ENCODE measurements around the gene RGL3. TPM values are rescaled to one million over a fixed set of nuclear protein-coding genes. Genes with fewer than 3 reads are reported as not detected.
A peak's percentile ranks its signal among the peaks of the same experiment; 100 is the strongest.

RGL3 gene
- total RNA-seq, 1 experiment from 2014 or later, result 53.1 TPM

GRCh38 chr19:11382898-11383705 is 36.0 kb downstream of the RGL3 start:
- ChIA-PET CTCF (interaction anchor here (0.5 to 2.7 kb wide), 20 partner anchors 9 to 186 kb away, joined by 3 to 31 read pairs (median 6); partner anchors contain the start of genes ELOF1, ODAD3, PRKCSH and RGL3), POLR2A (interaction anchor here (0.5 to 2.3 kb wide), 9 partner anchors 8 to 442 kb away, joined by 3 to 19 read pairs (median 4); partner anchors contain the start of genes RGL3 and SWSAP1)
- Histone ChIP-seq H3K36me3 (ENCODE audit: control insufficient read depth, insufficient read depth, low read length) (no peaks in the 10 kb centered on the region), H3K4me1 (0 out of 2 replicates have a peak, but pooled peaks cover 4% of the 10 kb centered on the region), H3K27me3 (replicated peaks; ENCODE audit: control insufficient read depth, insufficient read depth, low read length) (no peaks in the 10 kb centered on the region), H3K9me3 (no peaks in the 10 kb centered on the region), H3K4me3 (ENCODE audit: low read depth, low read length) (peak overlapping the region; percentile 59)
- intact Hi-C loops (cut with micrococcal nuclease; ENCODE audit: unreplicated experiment), result loop anchor here (5.0 kb wide), 1 partner anchor 34 kb away; the partner anchor contains the start of gene RGL3
- no peaks in the 10 kb centered on the region for H3K27me3 Mint-ChIP-seq (ENCODE audit: insufficient read depth, unreplicated experiment)
- peak; percentile 82 to 87 for TF ChIP-seq CTCF (IDR thresholded peaks at IDR 0.05; ENCODE audit: insufficient read depth in 1 of 2, low read depth in 1 of 2, low read length in 1 of 2, severe bottlenecking in 1 of 2, unreplicated experiment in 1 of 2)
- peak overlapping the region; percentile 98 for H3K27ac Mint-ChIP-seq (ENCODE audit: unreplicated experiment)
- DNase-seq, result peak; percentile 78 to 82
- H3K4me1 Mint-ChIP-seq (ENCODE audit: low read depth, unreplicated experiment), result no peaks in the 10 kb centered on the region
- H3K9me3 Mint-ChIP-seq (ENCODE audit: unreplicated experiment), result no peaks in the 10 kb centered on the region
- BruUV-seq (replicated peaks), result no TSS peak
- H3K36me3 Mint-ChIP-seq (ENCODE audit: insufficient read depth, unreplicated experiment), result peaks cover 12% of the 10 kb centered on the region
- H3K4me3 Mint-ChIP-seq (ENCODE audit: unreplicated experiment), result peak overlapping the region; percentile 95

GRCh38 chr19:11380653-11381537 is 38.2 kb downstream of the RGL3 start:
- ChIA-PET POLR2A (interaction anchor here (0.5 to 1.8 kb wide), 12 partner anchors 11 to 259 kb away, joined by 3 to 14 read pairs (median 5); partner anchors contain the start of genes CCDC159, ODAD3, PRKCSH and TMEM205), CTCF (interaction anchor here (0.5 to 2.2 kb wide), 42 partner anchors 10 to 455 kb away, joined by 3 to 42 read pairs (median 4); partner anchors contain the start of genes CCDC159, ECSIT, ELOF1 and ODAD3)
- H3K9me3 Mint-ChIP-seq (ENCODE audit: unreplicated experiment), result no peaks in the 10 kb centered on the region
- TF ChIP-seq CTCF (IDR thresholded peaks at IDR 0.05; ENCODE audit: insufficient read depth in 1 of 2, low read depth in 1 of 2, low read length in 1 of 2, severe bottlenecking in 1 of 2, unreplicated experiment in 1 of 2), result peak; percentile 68 to 70
- no peaks in the 10 kb centered on the region for H3K4me1 Mint-ChIP-seq (ENCODE audit: low read depth, unreplicated experiment)
- H3K4me1 ChIP-seq, result 0 out of 2 replicates have a peak, but pooled peaks cover 4% of the 10 kb centered on the region
- intact Hi-C loops (cut with micrococcal nuclease; ENCODE audit: unreplicated experiment), result loop anchor here (1.0 to 5.0 kb wide), 4 partner anchors 36 to 101 kb away; partner anchors contain the start of genes ODAD3, PRKCSH and RGL3
- DNase-seq, result peak; percentile 99
- peak overlapping the region; percentile 58 for H3K4me3 ChIP-seq (ENCODE audit: low read depth, low read length)
- no peaks in the 10 kb centered on the region for H3K27me3 ChIP-seq (replicated peaks; ENCODE audit: control insufficient read depth, insufficient read depth, low read length)
- BruUV-seq (replicated peaks), result no TSS peak
- peak overlapping the region; percentile 95 for H3K4me3 Mint-ChIP-seq (ENCODE audit: unreplicated experiment)
- peak overlapping the region; percentile 98 for H3K27ac Mint-ChIP-seq (ENCODE audit: unreplicated experiment)
- H3K36me3 ChIP-seq (ENCODE audit: control insufficient read depth, insufficient read depth, low read length), result no peaks in the 10 kb centered on the region
- H3K36me3 Mint-ChIP-seq (ENCODE audit: insufficient read depth, unreplicated experiment), result peaks cover 12% of the 10 kb centered on the region
- no peaks in the 10 kb centered on the region for H3K27me3 Mint-ChIP-seq (ENCODE audit: insufficient read depth, unreplicated experiment)
- H3K9me3 ChIP-seq, result no peaks in the 10 kb centered on the region
